ENCODE results near the gene VPS52.

VPS52 gene

GRCh38 chr6:33248932-33249731, 22.5 kb downstream of the VPS52 start:
- peak; percentile 14; the same call in 1 of the 2 replicates for TF ChIP-seq TEAD4 (IDR thresholded peaks at IDR 0.05)
- TF ChIP-seq TAF1 (IDR thresholded peaks at IDR 0.05; ENCODE audit: low read depth), result peak; percentile 31; the same call in 1 of the 2 replicates
- peak; percentile 12; the same call in 1 of the 2 replicates for TF ChIP-seq USF1 (IDR thresholded peaks at IDR 0.05)
- TF ChIP-seq MAX (IDR thresholded peaks at IDR 0.05), result peak; percentile 47; the same call in 1 of the 2 replicates
- peak; percentile 12; the same call in 1 of the 2 replicates for TF ChIP-seq RAD21 (IDR thresholded peaks at IDR 0.05; ENCODE audit: low read depth)
- TF ChIP-seq EGR1 (IDR thresholded peaks at IDR 0.05), result peak; percentile 80
- TF ChIP-seq ZBTB7A (IDR thresholded peaks at IDR 0.05; ENCODE audit: low read depth), result no peak
- peak; percentile 10; the same call in 1 of the 2 replicates for TF ChIP-seq CREB1 (IDR thresholded peaks at IDR 0.05; ENCODE audit: low read depth)
- no peak; the same call in 1 of the 2 replicates for TF ChIP-seq NFIC (IDR thresholded peaks at IDR 0.05)

DNA sequence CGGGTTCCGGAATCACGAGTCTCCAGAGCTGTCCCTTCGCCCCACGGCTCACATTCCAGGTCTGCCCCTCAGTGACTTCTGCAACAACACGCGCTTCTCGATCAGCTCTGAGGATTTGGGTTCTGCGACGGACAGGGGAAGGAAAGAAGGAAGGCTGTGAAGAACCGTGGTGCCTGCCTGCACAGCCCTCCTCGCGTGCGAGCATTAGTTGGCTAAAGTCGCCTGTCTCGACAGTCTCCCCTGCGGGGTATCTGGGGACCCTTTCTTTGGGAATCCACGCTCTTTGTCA, 23.1 kb downstream of the VPS52 start:
- TF ChIP-seq USF1 (IDR thresholded peaks at IDR 0.05) (no peak), RAD21 (IDR thresholded peaks at IDR 0.05; ENCODE audit: low read depth) (no peak)
- TF ChIP-seq, protein P1, sequence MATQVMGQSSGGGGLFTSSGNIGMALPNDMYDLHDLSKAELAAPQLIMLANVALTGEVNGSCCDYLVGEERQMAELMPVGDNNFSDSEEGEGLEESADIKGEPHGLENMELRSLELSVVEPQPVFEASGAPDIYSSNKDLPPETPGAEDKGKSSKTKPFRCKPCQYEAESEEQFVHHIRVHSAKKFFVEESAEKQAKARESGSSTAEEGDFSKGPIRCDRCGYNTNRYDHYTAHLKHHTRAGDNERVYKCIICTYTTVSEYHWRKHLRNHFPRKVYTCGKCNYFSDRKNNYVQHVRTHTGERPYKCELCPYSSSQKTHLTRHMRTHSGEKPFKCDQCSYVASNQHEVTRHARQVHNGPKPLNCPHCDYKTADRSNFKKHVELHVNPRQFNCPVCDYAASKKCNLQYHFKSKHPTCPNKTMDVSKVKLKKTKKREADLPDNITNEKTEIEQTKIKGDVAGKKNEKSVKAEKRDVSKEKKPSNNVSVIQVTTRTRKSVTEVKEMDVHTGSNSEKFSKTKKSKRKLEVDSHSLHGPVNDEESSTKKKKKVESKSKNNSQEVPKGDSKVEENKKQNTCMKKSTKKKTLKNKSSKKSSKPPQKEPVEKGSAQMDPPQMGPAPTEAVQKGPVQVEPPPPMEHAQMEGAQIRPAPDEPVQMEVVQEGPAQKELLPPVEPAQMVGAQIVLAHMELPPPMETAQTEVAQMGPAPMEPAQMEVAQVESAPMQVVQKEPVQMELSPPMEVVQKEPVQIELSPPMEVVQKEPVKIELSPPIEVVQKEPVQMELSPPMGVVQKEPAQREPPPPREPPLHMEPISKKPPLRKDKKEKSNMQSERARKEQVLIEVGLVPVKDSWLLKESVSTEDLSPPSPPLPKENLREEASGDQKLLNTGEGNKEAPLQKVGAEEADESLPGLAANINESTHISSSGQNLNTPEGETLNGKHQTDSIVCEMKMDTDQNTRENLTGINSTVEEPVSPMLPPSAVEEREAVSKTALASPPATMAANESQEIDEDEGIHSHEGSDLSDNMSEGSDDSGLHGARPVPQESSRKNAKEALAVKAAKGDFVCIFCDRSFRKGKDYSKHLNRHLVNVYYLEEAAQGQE (IDR thresholded peaks at IDR 0.05; ENCODE audit: low read depth), result no peak

DNA sequence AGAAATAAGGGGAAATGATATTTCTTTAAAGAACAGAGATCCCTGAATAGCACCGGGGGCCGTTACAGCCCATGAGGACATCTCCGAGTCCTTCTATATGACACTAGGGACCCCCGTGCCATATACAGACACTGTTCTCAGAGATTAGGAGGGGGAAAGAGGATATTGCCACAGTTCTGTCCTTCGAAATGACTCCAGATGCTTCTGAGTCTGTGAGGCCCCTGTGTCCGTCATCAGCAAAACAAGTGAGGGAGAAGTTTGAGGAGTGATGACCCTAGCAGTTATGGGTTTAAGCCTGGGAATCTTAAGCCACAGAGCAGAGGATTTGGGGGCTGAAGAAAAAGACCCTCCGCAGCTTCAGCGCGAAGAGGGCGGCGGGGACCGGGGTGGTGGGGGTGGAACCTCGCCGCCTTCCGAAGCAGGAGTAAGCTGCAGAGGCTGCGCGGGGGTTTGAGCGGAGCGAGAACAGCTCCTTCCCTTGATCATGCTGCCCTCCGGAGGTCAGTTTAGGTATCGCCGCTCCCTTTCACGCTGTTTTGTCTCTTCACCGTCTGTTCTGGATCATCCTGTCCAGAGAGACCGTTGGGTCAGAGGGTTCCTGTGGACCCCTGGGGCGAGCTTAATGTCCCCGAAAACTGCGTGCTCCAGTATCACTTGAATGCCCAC, 23.6 kb downstream of the VPS52 start:
- TF ChIP-seq EGR1 (IDR thresholded peaks at IDR 0.05) (no peak), RAD21 (IDR thresholded peaks at IDR 0.05; ENCODE audit: low read depth) (peak; percentile 95)

DNA sequence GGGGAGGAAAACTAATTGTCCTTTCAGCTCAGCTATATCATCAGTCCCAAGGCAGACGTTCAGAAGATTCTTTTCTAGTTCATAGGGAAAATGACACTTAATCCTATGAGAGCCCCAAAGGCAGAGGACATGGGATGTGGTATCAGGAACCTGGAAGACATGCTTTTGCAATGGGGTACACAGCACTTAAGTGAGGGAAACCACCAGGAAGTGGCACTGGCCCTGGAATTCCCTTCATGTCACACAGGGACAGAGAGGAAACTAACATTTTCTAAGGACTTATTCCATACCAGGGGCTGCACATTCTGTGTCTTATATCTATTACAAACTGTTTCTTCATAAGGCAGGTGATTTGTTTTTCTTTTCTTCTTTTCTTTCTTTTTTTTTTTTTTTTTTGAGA, 28.2 kb downstream of the VPS52 start:
- TF ChIP-seq ZBTB7A (IDR thresholded peaks at IDR 0.05; ENCODE audit: low read depth) (no peak), TEAD4 (IDR thresholded peaks at IDR 0.05) (no peak)

- TF ChIP-seq TAF1 (IDR thresholded peaks at IDR 0.05; ENCODE audit: low read depth) (no peak), ZBTB7A (IDR thresholded peaks at IDR 0.05; ENCODE audit: low read depth) (no peak), EGR1 (IDR thresholded peaks at IDR 0.05) (no peak), TEAD4 (IDR thresholded peaks at IDR 0.05) (no peak), MAX (IDR thresholded peaks at IDR 0.05) (no peak), CEBPB (IDR thresholded peaks at IDR 0.05) (no peak), RAD21 (IDR thresholded peaks at IDR 0.05; ENCODE audit: low read depth) (no peak)
These were observed 29.7 kb downstream of the VPS52 start for GRCh38 chr6:33241968-33242367.

GRCh38 chr6:33237741-33238140, 33.9 kb downstream of the VPS52 start:
- TF ChIP-seq FOXM1 (IDR thresholded peaks at IDR 0.05; ENCODE audit: borderline replicate concordance, low read depth) (no peak), MAX (IDR thresholded peaks at IDR 0.05) (no peak), EP300 (IDR thresholded peaks at IDR 0.05; ENCODE audit: borderline replicate concordance) (no peak), CREB1 (IDR thresholded peaks at IDR 0.05; ENCODE audit: low read depth) (no peak), RAD21 (IDR thresholded peaks at IDR 0.05; ENCODE audit: low read depth) (no peak), USF1 (IDR thresholded peaks at IDR 0.05) (no peak), ZBTB7A (IDR thresholded peaks at IDR 0.05; ENCODE audit: low read depth) (no peak), YY1 (IDR thresholded peaks at IDR 0.05; ENCODE audit: low read depth) (no peak), TAF1 (IDR thresholded peaks at IDR 0.05; ENCODE audit: low read depth) (no peak), TCF12 (IDR thresholded peaks at IDR 0.05; ENCODE audit: low read depth) (no peak), NFIC (IDR thresholded peaks at IDR 0.05) (no peak), TEAD4 (IDR thresholded peaks at IDR 0.05) (no peak), EGR1 (IDR thresholded peaks at IDR 0.05) (no peak), CEBPB (IDR thresholded peaks at IDR 0.05) (no peak)
- TF ChIP-seq, protein P1 (IDR thresholded peaks at IDR 0.05; ENCODE audit: low read depth), result no peak

All from Ishikawa (cell line).